Measurements from ENCODE around the gene ACE2.

- no peak for TF ChIP-seq CTCF (IDR thresholded peaks at IDR 0.05; ENCODE audit: low read depth, low read length)
- TF ChIP-seq EZH2phosphoT487 (IDR thresholded peaks at IDR 0.05; ENCODE audit: low read depth): no peak
Measured at GRCh38 chrX:15623054-15623453, 22.3 kb upstream of the ACE2 start.

Data from OCI-LY3 (cell line).